ENCODE data around the gene NGFR.

- TF ChIP-seq CTCF (conservative IDR thresholded peaks at IDR 0.05; ENCODE audit: low read depth, low read length) (no peak), EZH2 (IDR thresholded peaks at IDR 0.05; ENCODE audit: borderline replicate concordance, low read depth, low read length, poor library complexity, severe bottlenecking) (no peak)
Measured at GRCh38 chr17:49549311-49549605, 54.2 kb downstream of the NGFR start.
